ENCODE measurements around the gene TFPI.
"Not testable (repeated sequence)": the region's sequence is repeated elsewhere in the genome, so short reads cannot be mapped to it uniquely, and the experiment has no call there.

Gene TFPI

DNA sequence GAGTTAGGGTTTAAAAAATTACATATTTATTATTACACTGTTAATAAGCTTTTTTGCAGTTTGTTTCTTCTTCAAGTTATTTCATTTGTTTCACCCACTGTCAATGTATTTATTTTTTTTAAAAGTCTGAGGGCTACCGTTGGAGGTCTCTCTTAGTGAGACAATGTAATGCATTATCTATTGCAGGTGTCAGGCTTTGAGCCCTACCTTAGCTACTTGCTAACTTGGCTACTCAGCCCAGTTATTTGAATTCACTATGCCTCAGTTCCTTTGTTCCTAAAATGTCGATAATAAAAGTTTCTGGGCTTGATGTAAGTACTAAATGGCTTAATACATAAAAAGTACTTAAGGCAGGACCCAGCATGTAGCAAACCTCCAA is 458 bp upstream of the TFPI start:
- DNase-seq (ENCODE audit: low read depth in 1 of 2, low spot score in 1 of 2), result no peak

DNA sequence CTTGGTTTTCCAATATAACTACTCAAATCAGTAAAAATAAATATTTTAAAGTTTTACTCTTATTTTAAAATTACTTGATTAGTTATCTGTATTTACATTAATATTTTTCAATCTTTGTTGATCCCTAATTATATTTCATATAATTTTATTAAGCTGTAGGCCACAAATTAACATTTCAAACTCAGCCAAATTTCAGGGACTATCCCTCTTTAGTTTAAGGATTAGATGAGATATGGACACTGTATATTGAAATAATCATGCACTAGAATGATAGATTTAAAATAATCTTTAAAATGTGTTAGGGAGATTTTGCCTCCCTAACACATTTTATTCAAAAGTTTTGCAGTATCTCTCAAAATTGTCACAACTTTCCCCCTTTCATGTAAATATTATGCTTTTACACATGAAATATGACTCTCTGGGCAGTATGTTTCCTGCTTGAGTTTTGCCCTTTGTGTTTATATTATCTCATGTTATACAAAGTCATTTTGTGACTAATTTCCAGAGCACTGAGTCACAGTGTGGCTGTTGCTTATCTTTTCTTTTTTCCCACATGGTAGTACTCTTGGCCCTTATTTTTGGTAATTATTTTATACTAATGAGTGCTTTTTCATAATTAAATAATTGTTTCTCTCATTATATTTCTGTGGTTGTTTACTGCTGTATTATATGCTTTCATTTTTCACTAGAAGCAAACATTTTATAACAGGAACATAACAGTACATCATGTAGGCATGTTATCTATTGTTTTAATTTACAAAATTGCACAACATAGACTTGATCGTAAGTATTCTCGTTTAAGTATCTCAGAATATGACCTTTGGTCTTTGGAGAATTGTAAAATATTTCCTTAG is 1.2 kb downstream of the TFPI start:
- no peak for DNase-seq (ENCODE audit: low read depth in 1 of 2, low spot score in 1 of 2)

DNA sequence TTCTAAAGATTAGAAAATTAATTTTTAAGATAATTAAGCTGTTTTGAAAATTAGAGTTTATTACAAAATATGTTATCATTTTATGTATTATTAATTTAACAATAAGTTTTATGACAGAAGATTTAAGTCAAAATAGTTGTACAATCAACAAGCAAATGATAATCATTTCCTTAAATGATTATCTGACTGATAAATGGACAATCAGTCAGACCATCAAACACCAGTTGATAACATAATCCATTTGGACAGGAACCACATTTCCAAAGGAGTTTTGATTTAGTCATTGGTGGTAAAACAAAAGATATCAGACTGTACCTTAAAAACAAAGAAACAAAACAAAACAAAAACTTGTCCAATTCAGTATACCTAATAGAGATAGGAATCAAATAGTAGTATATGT is 1.9 kb downstream of the TFPI start:
- DNase-seq (ENCODE audit: low read depth in 1 of 2, low spot score in 1 of 2), result no peak

DNA sequence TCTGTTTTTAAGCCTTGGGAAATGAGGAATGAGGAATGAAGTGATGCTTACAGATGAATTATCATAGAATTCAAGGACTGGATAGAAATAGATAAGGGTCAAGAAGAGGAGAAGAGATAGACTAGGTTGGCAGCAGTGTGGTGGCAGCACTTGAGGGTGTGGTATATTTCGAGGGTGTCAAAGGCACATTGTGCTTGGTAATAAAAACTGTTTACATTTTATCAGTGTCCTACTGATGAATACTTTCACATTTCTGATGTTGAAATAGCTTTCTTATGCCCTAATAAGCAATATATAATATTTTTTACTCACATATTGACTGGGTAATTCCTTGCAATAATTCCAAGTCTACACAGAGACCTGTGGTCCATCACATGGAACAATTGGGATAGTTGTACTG is 3.4 kb downstream of the TFPI start:
- DNase-seq (ENCODE audit: low read depth in 1 of 2, low spot score in 1 of 2), result no peak

DNA sequence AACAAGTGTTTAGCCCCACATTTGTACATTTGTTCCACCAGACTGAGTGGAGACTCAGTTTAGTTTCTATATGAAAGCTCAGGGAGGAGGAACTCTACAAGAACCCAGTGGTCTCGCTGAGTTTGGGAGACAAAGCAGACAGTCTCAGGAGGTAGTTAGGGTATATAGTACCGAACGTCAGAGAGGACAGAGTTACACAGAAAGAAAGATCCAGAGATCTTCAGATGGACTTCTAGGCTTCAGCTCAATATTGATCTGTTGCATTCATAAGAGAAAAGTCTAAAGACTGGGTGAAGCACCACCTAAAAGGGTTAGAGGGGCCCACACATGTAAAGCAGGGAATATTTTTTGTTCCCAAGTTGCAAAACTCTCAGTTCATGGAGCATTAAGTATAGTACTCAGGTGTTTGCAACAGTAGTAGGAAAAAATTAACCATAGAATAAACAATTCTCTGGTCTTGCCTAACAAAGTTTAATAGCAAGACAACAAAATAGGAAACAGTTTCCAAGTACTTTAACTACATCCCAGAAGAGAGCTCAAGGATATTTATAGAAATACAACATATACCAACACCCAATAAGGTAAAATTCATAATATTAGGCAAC is 4.2 kb downstream of the TFPI start:
- DNase-seq (ENCODE audit: low read depth in 1 of 2, low spot score in 1 of 2), result no peak

DNA sequence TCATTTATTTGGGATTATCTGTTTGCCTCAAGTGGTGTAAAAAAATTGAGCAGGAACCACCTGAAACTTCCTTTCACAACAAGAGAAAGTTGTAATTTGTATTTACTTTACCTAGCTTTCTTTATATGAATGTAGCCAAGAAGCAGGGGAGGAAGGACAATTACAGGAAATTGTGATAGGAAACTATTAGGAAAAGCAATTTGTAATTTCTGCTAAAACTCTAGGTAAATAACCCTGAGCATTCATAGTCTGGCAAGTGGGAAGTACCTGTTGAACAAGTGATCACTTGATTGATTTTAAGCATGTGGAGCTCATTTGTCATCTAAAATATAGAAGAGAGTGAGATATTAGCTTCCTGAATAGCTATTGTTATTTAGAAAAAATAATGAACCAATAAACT is 5.0 kb downstream of the TFPI start:
- DNase-seq (ENCODE audit: low read depth in 1 of 2, low spot score in 1 of 2), result no peak

DNA sequence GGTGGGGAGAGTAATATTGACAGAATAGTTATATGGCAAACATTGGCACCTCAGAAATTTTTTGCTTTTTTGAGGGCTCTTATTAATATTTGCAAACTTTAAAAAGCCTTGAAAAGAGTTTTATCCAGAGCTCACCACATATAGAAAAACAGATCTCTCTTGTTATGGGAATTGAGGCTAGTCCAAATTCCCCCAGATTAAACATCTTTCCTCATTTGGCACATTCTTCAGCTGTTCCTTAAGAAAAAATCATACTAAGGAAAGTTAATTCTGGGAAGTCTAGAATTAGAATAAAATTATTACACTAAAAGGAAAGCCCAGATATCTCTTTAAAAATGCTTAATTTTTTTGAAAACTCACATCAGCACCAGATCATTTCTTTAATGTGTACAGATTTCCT is 5.6 kb downstream of the TFPI start:
- no peak for DNase-seq (ENCODE audit: low read depth in 1 of 2, low spot score in 1 of 2)

DNA sequence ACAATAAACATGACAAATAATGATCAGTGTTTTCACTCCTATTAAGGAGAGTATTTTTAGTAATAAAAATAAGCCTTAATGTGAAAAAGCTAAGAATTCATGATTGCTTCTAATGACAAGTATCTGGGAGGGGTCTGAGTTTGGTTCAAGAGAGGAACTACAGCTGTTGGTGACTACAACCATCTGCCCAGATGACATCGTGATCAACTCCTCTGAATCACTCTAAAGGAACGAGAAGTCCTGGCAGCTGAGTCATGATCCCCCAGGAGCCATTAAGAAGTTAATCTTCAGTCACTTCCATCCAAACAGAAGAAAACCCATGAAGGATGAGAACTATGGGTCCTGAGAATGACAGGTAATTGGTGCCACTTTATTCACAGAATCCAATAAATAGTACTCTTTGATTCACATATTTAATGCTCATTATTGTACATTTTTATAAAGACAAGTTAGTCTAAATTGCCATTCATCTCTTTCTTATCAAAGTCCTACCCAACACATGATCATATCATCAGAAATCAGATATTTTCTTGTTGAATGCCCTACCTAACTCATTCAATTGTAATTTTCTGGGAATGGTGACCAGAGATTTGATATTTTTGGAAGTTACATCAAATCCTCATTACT is 6.8 kb downstream of the TFPI start:
- no peak for DNase-seq (ENCODE audit: low read depth in 1 of 2, low spot score in 1 of 2)

DNA sequence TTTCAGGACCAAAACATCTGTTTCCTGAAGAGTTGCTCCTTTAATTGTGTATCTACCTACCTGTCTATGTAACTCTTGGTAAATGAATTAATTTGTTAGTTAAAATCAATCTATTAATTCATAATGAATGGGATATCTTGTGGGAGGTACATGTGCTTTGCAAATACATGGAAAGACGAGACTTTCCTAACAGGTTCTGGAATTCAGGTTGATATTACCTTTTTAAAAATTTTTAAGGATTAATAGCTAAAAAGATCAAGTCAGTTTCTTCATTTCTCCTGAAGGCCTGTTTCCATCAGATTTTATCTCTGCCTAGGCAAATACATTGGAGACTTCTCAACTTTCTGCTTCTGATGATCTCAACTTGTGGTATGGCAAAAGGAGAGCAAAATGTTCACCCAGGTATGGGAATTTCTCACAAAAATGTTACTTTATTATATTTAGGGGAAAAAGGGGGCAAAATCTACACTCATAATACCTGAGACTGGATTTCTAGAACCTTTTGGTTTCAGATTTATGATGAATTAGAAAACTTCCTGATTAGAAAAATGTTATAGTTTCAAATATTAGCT is 7.4 kb downstream of the TFPI start:
- DNase-seq (ENCODE audit: low read depth in 1 of 2, low spot score in 1 of 2), result no peak

DNA sequence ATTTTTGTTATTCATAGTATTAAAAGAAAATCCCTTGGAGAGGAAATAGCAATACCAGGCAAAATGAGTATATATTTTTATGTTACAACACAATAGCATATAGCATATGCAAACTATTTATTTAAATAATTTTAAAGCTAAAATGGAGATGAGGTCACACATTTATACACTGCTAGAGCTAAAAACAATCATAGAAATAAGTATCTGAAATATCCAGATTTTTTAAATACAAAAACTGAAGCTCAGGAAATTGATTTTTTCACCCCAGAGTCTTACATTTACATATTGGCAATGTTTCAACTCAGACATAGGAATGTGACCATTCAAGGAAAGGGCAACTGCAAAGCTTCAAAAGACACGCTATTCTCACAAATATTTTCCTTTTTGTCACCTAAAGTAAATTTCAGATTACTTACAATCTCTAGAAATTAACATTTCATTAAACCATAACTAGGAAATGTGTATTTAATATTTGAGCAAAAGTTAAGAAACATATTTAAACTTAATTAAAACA is 8.9 kb downstream of the TFPI start:
- no peak for DNase-seq (ENCODE audit: low read depth in 1 of 2, low spot score in 1 of 2)

DNA sequence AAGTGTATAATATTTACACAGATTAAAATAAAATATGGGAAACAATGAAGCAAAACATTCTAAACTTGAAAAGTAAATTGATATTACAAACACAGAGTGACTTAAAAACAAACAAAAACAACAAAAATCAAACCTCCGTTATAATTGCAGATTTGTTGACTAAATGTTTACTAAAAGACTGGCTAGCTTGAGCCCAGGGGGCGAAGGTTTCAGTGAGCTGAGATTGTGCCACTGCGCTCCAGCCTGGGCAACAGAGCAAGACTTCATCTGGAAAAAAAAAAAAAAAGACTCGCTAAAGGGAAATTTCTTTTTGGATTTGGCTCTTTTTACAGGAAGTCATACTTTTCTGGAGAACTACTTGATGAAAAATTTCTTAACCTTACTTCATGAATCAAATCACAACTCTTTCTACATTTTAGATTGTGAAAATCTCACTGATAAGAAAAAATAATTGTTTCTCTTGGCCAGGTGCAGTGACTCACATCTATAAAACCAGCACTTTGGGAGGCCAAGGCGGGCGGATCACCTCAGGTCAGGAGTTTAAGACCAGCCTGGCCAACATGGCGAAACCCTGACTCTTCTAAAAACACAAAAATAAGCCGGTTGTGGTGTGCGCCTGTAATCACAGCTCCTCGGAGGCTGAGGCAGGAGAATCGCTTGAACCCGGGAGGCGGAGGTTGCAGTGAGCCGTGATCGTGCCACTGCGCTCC is 9.7 kb downstream of the TFPI start:
- DNase-seq (ENCODE audit: low read depth in 1 of 2, low spot score in 1 of 2), result no peak

DNA sequence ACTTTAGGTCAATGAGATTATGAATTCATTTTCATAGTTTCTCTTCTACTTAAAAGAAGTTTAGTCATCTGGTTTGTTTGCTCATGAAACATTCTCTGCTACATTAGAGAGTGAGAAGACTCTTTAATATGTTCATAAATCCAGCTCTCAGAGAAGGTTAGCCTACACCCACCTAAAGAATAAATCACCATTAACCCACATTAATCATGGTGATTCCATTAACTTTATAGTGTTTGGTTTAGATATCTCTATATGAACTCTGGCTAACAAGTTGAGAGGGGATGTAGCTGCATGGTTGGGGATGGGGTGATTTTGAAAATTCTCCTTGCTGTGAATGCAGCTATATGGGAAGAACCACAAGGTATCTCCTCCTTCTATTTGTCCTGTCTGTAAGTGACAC is 10.7 kb downstream of the TFPI start:
- DNase-seq (ENCODE audit: low read depth in 1 of 2, low spot score in 1 of 2), result no peak

DNA sequence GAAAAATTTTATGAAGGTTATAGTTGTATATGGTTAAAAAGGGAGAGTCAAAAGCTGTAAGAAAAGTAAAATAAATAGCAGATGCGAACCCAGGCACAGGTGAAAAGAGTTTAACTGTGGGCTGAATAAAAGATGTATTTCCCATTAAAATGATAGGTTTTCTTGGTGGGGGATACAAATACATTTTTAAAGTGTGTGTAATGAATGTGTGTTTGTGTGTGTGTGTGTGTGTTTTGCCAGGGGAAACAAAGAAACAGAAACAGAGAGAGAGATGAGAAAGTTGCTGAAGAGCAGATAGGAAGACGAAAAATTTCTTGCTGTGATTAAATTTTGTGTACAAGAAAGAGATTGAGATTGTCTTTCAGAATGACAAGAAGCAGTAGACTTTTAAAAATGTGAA is 12.1 kb downstream of the TFPI start:
- DNase-seq (ENCODE audit: low read depth in 1 of 2, low spot score in 1 of 2), result no peak

DNA sequence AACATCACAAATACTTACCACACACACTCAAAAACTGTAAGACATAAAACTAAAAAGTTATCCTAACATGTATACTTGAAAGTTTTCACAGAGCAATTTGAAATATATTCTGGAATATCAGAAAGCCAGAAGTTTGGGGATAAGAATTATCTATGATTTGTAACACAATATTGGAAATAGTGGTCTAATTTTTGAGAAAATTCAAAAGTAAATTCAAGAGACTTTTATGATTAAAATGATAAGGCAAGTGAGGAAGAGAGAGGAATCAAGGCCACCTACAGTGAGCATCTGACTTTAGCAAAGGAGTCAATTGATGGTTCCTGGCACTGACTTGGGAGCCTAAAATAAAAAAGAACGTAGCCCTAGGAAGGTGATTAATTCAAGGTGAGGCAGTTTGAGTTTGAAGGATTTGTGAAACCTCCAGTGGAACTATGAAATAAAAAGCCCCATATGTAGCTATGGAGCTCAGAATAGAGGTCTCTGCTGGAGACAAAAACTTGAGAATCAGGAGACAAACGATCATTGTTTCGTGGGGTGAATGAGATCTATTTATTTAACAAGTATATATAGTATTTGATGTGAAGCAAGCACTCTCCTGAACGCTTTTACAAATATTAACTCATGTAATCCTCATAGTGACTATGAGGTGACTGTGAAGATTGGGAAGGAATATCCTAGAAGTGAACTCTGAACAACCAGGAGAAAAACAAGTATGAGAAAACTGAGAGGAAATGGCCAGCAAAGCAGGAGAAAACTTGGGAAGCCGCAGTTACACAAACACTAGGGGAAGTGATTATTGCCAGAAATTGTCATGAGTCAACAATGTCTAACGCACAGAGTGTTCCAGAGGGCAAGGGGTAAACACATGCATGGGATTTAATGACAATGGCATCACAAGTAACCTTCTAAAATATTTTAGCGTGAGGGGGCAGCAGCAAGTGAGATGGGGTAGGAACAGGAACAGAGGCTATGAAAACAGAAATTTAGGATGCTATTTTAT is 12.8 kb downstream of the TFPI start:
- no peak for DNase-seq (ENCODE audit: low read depth in 1 of 2, low spot score in 1 of 2)

DNA sequence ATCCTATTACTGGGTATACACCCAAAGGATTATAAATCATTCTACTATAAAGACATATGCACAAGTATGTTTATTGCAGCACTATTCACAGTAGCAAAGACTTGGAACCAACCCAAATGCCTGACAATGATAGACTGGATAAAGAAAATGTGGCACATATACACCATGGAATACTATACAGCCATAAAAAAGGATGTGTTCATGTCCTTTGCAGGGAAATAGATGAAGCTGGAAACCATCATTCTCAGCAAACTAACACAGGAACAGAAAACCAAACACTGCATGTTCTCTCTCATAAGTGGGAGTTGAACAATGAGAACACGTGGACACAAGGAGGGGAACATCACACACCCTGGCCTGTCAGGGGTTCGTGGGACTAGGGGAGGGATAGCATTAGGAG is 16.0 kb downstream of the TFPI start:
- not testable (repeated sequence) for DNase-seq (ENCODE audit: low read depth in 1 of 2, low spot score in 1 of 2)

DNA sequence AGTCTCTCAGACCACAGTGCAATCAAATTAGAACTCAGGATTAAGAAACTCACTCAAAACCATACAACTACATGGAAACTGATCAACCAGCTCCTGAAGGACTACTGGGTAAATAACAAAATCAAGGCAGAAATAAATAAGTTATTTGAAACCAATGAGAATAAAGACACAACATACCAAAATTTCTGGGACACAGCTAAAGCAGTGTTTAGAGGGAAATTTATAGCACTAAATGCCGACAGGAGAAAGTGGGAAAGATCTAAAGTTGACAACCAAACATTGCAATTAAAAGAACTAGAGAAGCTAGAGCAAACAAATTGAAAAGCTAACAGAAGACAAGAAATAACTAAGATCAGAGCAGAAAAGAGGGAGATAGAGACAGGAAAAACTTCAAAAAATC is 18.9 kb downstream of the TFPI start:
- DNase-seq (ENCODE audit: low read depth in 1 of 2, low spot score in 1 of 2), result not testable (repeated sequence)

DNA sequence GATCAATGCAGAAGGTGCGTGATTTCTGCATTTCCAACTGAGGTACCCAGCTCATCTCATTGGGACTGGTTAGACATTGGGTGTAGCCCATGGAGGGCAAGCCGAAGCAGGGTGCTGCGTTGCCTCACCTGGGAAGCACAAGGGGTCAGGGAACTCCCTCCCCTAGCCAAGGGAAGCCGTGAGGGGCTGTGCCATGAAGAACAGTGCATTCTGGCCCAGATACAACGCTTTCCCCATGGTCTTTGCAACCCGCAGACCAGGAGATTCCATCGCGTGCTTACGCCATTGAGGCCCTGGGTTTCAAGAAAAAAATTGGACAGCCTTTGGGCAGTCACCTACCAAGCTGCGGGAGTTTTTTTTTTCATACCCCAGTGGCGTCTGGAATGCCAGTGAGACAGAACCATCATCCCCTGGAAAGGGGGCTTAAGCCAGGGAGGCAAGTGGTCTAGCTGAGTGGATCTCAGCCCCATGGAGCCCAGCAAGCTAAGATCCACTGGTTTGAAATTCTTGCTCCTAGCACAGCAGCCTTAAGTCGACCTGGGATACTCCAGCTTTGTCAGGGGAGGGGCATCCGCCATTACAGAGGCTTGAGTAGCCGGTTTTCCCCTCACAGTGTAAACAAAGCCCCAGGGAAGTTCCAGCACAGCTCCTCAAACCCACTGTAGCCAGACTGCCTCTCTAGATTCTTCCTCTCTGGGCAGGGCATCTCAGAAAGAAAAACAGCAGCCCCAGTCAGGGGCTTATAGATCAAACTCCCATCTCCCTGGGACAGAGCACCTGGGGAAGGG is 21.7 kb downstream of the TFPI start:
- no peak for DNase-seq (ENCODE audit: low read depth in 1 of 2, low spot score in 1 of 2)

DNA sequence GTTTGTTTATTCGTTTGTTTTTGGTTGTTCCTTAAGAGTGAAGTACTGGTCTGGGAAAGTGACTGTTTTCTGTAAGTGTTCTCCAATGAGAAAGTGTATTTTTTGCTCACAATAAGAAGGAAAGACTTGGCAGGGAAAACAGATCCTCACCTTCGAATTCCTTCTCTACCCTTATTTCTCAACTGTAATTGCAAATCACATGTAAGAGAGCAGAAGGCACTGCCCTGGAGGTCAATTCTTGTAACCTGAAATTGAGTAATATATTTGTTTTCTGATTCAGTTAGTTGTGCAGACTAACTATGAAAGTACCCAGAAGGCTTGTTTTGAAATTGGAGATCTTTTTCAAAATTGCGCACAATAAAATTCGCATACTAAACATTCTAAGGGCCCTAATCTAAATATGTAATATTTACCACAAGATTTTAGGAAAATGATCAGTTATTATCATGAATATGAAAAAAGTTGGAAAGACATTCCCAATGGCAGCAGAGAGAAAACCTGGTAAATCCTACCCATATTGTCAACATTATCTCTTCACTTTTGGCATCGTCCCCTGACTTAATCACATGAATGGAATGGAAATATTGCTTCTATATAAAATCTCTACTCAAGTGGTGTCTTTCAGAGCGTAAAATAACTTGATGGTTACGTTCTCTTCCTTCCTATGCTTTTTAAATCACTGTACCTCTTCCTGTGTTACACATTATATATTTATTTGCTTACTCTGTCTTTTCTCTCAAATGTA is 24.1 kb downstream of the TFPI start:
- DNase-seq (ENCODE audit: low read depth in 1 of 2, low spot score in 1 of 2), result no peak
